ENCODE measurements around the gene ECI1.

DNA sequence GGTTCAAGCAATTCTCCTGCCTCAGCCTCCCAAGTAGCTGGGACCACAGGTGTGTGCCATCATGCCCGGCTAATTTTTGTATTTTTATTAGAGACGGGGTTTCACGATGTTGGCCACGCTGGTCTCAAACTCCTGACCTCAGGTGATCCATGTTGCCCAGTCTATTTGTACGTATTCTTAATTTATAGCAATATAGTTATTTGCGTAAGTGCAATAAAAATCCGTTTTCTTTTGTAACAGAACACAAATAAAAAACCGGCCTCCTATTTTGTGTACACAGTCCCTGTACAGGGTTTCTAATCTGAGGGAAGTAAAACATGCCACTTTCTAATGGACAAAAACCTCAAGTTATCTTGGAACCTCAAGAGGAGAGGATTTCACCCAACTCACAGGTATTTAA lies 8.9 kb upstream of the ECI1 start:
- TF ChIP-seq, protein P1, sequence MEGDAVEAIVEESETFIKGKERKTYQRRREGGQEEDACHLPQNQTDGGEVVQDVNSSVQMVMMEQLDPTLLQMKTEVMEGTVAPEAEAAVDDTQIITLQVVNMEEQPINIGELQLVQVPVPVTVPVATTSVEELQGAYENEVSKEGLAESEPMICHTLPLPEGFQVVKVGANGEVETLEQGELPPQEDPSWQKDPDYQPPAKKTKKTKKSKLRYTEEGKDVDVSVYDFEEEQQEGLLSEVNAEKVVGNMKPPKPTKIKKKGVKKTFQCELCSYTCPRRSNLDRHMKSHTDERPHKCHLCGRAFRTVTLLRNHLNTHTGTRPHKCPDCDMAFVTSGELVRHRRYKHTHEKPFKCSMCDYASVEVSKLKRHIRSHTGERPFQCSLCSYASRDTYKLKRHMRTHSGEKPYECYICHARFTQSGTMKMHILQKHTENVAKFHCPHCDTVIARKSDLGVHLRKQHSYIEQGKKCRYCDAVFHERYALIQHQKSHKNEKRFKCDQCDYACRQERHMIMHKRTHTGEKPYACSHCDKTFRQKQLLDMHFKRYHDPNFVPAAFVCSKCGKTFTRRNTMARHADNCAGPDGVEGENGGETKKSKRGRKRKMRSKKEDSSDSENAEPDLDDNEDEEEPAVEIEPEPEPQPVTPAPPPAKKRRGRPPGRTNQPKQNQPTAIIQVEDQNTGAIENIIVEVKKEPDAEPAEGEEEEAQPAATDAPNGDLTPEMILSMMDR (IDR thresholded peaks at IDR 0.05; ENCODE audit: poor library complexity) = no peak
- no peak for TF ChIP-seq EZH2phosphoT487 (IDR thresholded peaks at IDR 0.05; ENCODE audit: low read depth, severe bottlenecking, unreplicated experiment)

Data from hepatocyte (in vitro differentiated cells).